CD4-positive, CD25-positive, alpha-beta regulatory T cell (primary cell): ENCODE results near the gene IRF7. TPM values are rescaled to one million over a fixed set of nuclear protein-coding genes. Genes with fewer than 3 reads are reported as not detected.

Experiments used
- ATAC-seq, 2 donors: fragments of 150-1000 bp; cut with Tn5 transposase; one replicate each; pipeline ENCODE4 v1.10.0; 2021; ENCODE audit warnings: low read depth in 2 of 2, moderate number of reproducible peaks in 2 of 2, moderate library complexity in 1 of 2
- DNase-seq, 3 donors: peaks; one replicate each; pipeline versions ENCODE4 v3.0.0 to v3.0.0-alpha.2; 2012 to 2022; ENCODE audit warnings: mixed read lengths in 1 of 3
- H3K27ac ChIP-seq: one replicate; pipeline ENCODE4 v1.7.0; 2013; ENCODE audit warnings: mild to moderate bottlenecking, low read length; ENCODE audit not compliant: insufficient read depth, poor library complexity, severe bottlenecking
- H3K27me3 ChIP-seq: one replicate; pipeline ENCODE4 v1.7.0; 2013; ENCODE audit warnings: low read length; ENCODE audit not compliant: control insufficient read depth, insufficient read depth
- H3K36me3 ChIP-seq: one replicate; pipeline ENCODE4 v1.7.0; 2013; ENCODE audit warnings: mild to moderate bottlenecking, low read length, moderate library complexity; ENCODE audit not compliant: control insufficient read depth, insufficient read depth
- H3K4me1 ChIP-seq: 2 replicates; pipeline ENCODE4 v1.7.0; 2013; ENCODE audit warnings: mild to moderate bottlenecking, low read length; ENCODE audit not compliant: insufficient read depth, control insufficient read depth, poor library complexity, severe bottlenecking
- H3K4me3 ChIP-seq: one replicate; pipeline ENCODE4 v1.7.0; 2013; ENCODE audit warnings: low read depth, mild to moderate bottlenecking, low read length, moderate library complexity
- H3K9me3 ChIP-seq, 2 experiments: 1 replicate in 1 of 2; 2 replicates in 1 of 2; pipeline ENCODE4 v1.7.0; 2013; ENCODE audit warnings: low read length in 2 of 2, mild to moderate bottlenecking in 1 of 2, moderate library complexity in 1 of 2; ENCODE audit not compliant: control insufficient read depth in 2 of 2
- H3K27ac Mint-ChIP-seq, 3 donors: one replicate each; pipeline ENCODE4 v1.8.0; 2020 to 2022; ENCODE audit warnings: mild to moderate bottlenecking in 3 of 3, mixed read lengths in 3 of 3, moderate library complexity in 2 of 3
- H3K27me3 Mint-ChIP-seq: one replicate; pipeline ENCODE4 v1.8.0; 2022; ENCODE audit warnings: mild to moderate bottlenecking, mixed read lengths
- H3K36me3 Mint-ChIP-seq: one replicate; pipeline ENCODE4 v1.8.0; 2020; ENCODE audit warnings: mixed read lengths
- H3K4me1 Mint-ChIP-seq, 4 donors: one replicate each; pipeline ENCODE4 v1.8.0; 2020 to 2022; ENCODE audit warnings: mixed read lengths in 4 of 4, mild to moderate bottlenecking in 1 of 4
- H3K4me3 Mint-ChIP-seq, 4 donors: one replicate each; pipeline ENCODE4 v1.8.0; 2020 to 2022; ENCODE audit warnings: mild to moderate bottlenecking in 4 of 4, mixed read lengths in 4 of 4, moderate library complexity in 3 of 4
- H3K9me3 Mint-ChIP-seq, 7 donors: one replicate each; pipeline ENCODE4 v1.8.0; 2020 to 2022; ENCODE audit warnings: mixed read lengths in 7 of 7, mild to moderate bottlenecking in 3 of 7, moderate library complexity in 2 of 7
- polyA plus RNA-seq, 4 donors: library from polyadenylated mRNA; unstranded; fragments of 300-500 nt; fragmentation: Illumina TruSeq; gene quantifications; one replicate each; pipeline ENCODE4 v1.2.3, GENCODE V29; 2021
- total RNA-seq: library from RNA; stranded (reverse); gene quantifications from one replicate; pipeline ENCODE4 v1.2.3, GENCODE V29; 2022

The IRF7 gene
- total and polyA plus RNA-seq, 5 donors from 2014 or later, result 27.2 to 120 (median 29.2) TPM

- Histone ChIP-seq H3K27me3 (no peaks in the 10 kb centered on the region), H3K36me3 (peaks cover under 1% of the 10 kb centered on the region), H3K4me1 (peaks cover 17% of the 10 kb centered on the region), H3K9me3 (no peaks in the 10 kb centered on the region), H3K4me3 (no peak overlapping the region), H3K27ac (no peak overlapping the region)
- H3K27ac Mint-ChIP-seq, result peak overlapping the region in 1 of 3 donors; percentile 73
- no peak for DNase-seq
- no peak for ATAC-seq
- peak overlapping the region in 2 of 4 donors; percentile 28 to 39 for H3K4me3 Mint-ChIP-seq
- H3K9me3 Mint-ChIP-seq, result no peaks in the 10 kb centered on the region
- H3K4me1 Mint-ChIP-seq, result peaks cover 0 to 13% (median 0%) of the 10 kb centered on the region in 4 donors
- no peaks in the 10 kb centered on the region for H3K36me3 Mint-ChIP-seq
- peaks cover 37% of the 10 kb centered on the region for H3K27me3 Mint-ChIP-seq
Measured at GRCh38 chr11:638631-639331, 23.0 kb upstream of the IRF7 start.

- peak in 1 of 2 donors; percentile 2 for ATAC-seq
- Histone ChIP-seq H3K4me1 (peaks cover 17% of the 10 kb centered on the region), H3K4me3 (no peak overlapping the region), H3K27ac (no peak overlapping the region), H3K27me3 (no peaks in the 10 kb centered on the region), H3K36me3 (no peaks in the 10 kb centered on the region), H3K9me3 (no peaks in the 10 kb centered on the region)
- Mint-ChIP-seq H3K9me3 (no peaks in the 10 kb centered on the region), H3K4me3 (peak overlapping the region in 1 of 4 donors; percentile 63), H3K4me1 (peaks cover 0 to 13% (median 0%) of the 10 kb centered on the region in 4 donors), H3K36me3 (no peaks in the 10 kb centered on the region), H3K27me3 (peaks cover 40% of the 10 kb centered on the region), H3K27ac (no peak overlapping the region)
- no peak for DNase-seq
Measured at GRCh38 chr11:637593-638521, 22.1 kb upstream of the IRF7 start.

GRCh38 chr11:637333-637592, 21.5 kb upstream of the IRF7 start:
- peaks cover 0 to 13% (median 0%) of the 10 kb centered on the region in 4 donors for H3K4me1 Mint-ChIP-seq
- no peaks in the 10 kb centered on the region for H3K9me3 Mint-ChIP-seq
- H3K36me3 Mint-ChIP-seq, result no peaks in the 10 kb centered on the region
- Histone ChIP-seq H3K9me3 (no peaks in the 10 kb centered on the region), H3K27me3 (no peaks in the 10 kb centered on the region), H3K4me3 (no peak overlapping the region), H3K4me1 (peaks cover 17% of the 10 kb centered on the region), H3K27ac (no peak overlapping the region), H3K36me3 (no peaks in the 10 kb centered on the region)
- no peak overlapping the region for H3K27ac Mint-ChIP-seq
- H3K27me3 Mint-ChIP-seq, result peaks cover 46% of the 10 kb centered on the region
- peak overlapping the region in 1 of 4 donors; percentile 63 for H3K4me3 Mint-ChIP-seq
- DNase-seq (no peak), ATAC-seq (no peak)

GRCh38 chr11:636511-637332, 21.0 kb upstream of the IRF7 start, which contains the start of gene DRD4:
DRD4 (plus strand) TSS chr11:637269; CDS start chr11:637305, 36 bp downstream.
- Histone ChIP-seq H3K36me3 (no peaks in the 10 kb centered on the region), H3K9me3 (no peaks in the 10 kb centered on the region), H3K27ac (no peak within 1 kb of the TSS), H3K4me3 (no peak within 1 kb of the TSS), H3K27me3 (no peaks in the 10 kb centered on the region), H3K4me1 (peaks cover 17% of the 10 kb centered on the region)
- H3K4me1 Mint-ChIP-seq, result peaks cover 0 to 13% (median 0%) of the 10 kb centered on the region in 4 donors
- no peak for DNase-seq
- H3K27me3 Mint-ChIP-seq, result peaks cover 51% of the 10 kb centered on the region
- H3K27ac Mint-ChIP-seq, result no peak within 1 kb of the TSS
- H3K9me3 Mint-ChIP-seq, result no peaks in the 10 kb centered on the region
- no peaks in the 10 kb centered on the region for H3K36me3 Mint-ChIP-seq
- ATAC-seq, result no peak
- H3K4me3 Mint-ChIP-seq, result peak within 1 kb of the TSS in 2 of 4 donors; percentile 21 to 63

- no peak for ATAC-seq
- no peak overlapping the region for H3K27ac Mint-ChIP-seq
- Histone ChIP-seq H3K4me1 (peaks cover 17% of the 10 kb centered on the region), H3K27ac (no peak overlapping the region), H3K4me3 (no peak overlapping the region), H3K9me3 (no peaks in the 10 kb centered on the region), H3K27me3 (no peaks in the 10 kb centered on the region), H3K36me3 (no peaks in the 10 kb centered on the region)
- H3K4me3 Mint-ChIP-seq, result peak overlapping the region in 2 of 4 donors; percentile 9 to 21
- no peaks in the 10 kb centered on the region for H3K9me3 Mint-ChIP-seq
- H3K4me1 Mint-ChIP-seq, result peaks cover 0 to 13% (median 0%) of the 10 kb centered on the region in 4 donors
- no peak for DNase-seq
- H3K27me3 Mint-ChIP-seq, result peaks cover 56% of the 10 kb centered on the region
- no peaks in the 10 kb centered on the region for H3K36me3 Mint-ChIP-seq
Measured at GRCh38 chr11:635945-636510, 20.3 kb upstream of the IRF7 start.

GRCh38 chr11:630871-631270, 15.1 kb upstream of the IRF7 start:
- H3K27ac Mint-ChIP-seq, result peak overlapping the region in 1 of 3 donors; percentile 13
- H3K9me3 ChIP-seq, result no peaks in the 10 kb centered on the region
- DNase-seq (no peak), ATAC-seq (no peak)
- no peak overlapping the region for H3K27ac ChIP-seq
- peaks cover 0 to 2% (median 0%) of the 10 kb centered on the region in 7 donors for H3K9me3 Mint-ChIP-seq
- H3K36me3 Mint-ChIP-seq, result peaks cover 3% of the 10 kb centered on the region
- peaks cover 9 to 20% (median 12%) of the 10 kb centered on the region in 4 donors for H3K4me1 Mint-ChIP-seq
- no peaks in the 10 kb centered on the region for H3K27me3 ChIP-seq
- H3K4me3 Mint-ChIP-seq, result no peak overlapping the region
- H3K27me3 Mint-ChIP-seq, result peaks cover 58% of the 10 kb centered on the region
- H3K4me1 ChIP-seq, result peaks cover 10% of the 10 kb centered on the region
- no peak overlapping the region for H3K4me3 ChIP-seq
- no peaks in the 10 kb centered on the region for H3K36me3 ChIP-seq

- Histone ChIP-seq H3K36me3 (no peaks in the 10 kb centered on the region), H3K27ac (no peak overlapping the region), H3K27me3 (no peaks in the 10 kb centered on the region), H3K4me1 (peaks cover 10% of the 10 kb centered on the region), H3K9me3 (no peaks in the 10 kb centered on the region), H3K4me3 (no peak overlapping the region)
- Mint-ChIP-seq H3K27ac (no peak overlapping the region), H3K27me3 (peaks cover 45% of the 10 kb centered on the region), H3K9me3 (peaks cover 0 to 2% (median 0%) of the 10 kb centered on the region in 7 donors), H3K4me1 (peaks cover 9 to 20% (median 12%) of the 10 kb centered on the region in 4 donors), H3K36me3 (peaks cover 3% of the 10 kb centered on the region), H3K4me3 (peak overlapping the region in 3 of 4 donors; percentile 25 to 60 (median 26))
- DNase-seq (no peak), ATAC-seq (peak in 1 of 2 donors; percentile 30)
Measured at GRCh38 chr11:629237-629583, 13.5 kb upstream of the IRF7 start.
